K562 (cell line): ENCODE measurements around the gene JUP. TPM values are rescaled to one million over a fixed set of nuclear protein-coding genes. Genes with fewer than 3 reads are reported as not detected.
A peak's percentile ranks its signal among the peaks of the same experiment; 100 is the strongest.

Experiments
- ATAC-seq: fragments of 200-7000 bp; cut with Tn5 transposase; 3 replicates; pipeline ENCODE4 v1.9.1; 2020; ENCODE audit warnings: moderate library complexity
- BruUV-seq: library from RNA; stranded (reverse); fragments of 400-500 nt; replicated peaks from 2 replicates; lab custom pipeline; 2021; lab: Mats Ljungman, UMichigan
- CTCF ChIA-PET: fragments of 300-600 bp; formaldehyde crosslinking; extraction: SDS; loops from one replicate; lab custom pipeline; 2021; ENCODE audit warnings: low intra/inter-chr PET ratio; lab: Yijun Ruan, JAX
- POLR2A ChIA-PET: fragments of 300-600, 350-650 bp; sonication (Branson Sonifier 250); formaldehyde crosslinking; extraction: SDS; loops from one replicate; lab custom pipeline; 2021; ENCODE audit warnings: antibody characterized with exemption, inconsistent platforms; lab: Yijun Ruan, JAX
- DNase-seq, 4 experiments: peaks; one replicate each; pipeline versions ENCODE4 v3.0.0 to v3.0.0-alpha.2; 2011 to 2018; ENCODE audit warnings: low spot score in 3 of 4, mixed read lengths in 3 of 4; ENCODE audit errors: extremely low read depth in 1 of 4
- FAIRE-seq: peaks from 2 replicates; lab custom pipeline; 2011; peaks lifted over from hg19 to GRCh38; lab: Jason Lieb, UNC
- H2AFZ ChIP-seq: 2 replicates; pipeline ENCODE4 v1.6.0; 2011; ENCODE audit warnings: low read depth, low read length, control low read depth, inconsistent platforms
- H3K27ac ChIP-seq: fragments of 200-600 bp; 3 replicates; pipeline ENCODE4 v1.8.0; 2011; ENCODE audit warnings: low read depth, mild to moderate bottlenecking, control low read depth, inconsistent platforms, low read length, moderate library complexity, mixed read lengths; ENCODE audit errors: extremely low read depth
- H3K27me3 ChIP-seq, 2 experiments: fragments of 300-600 bp in 1 of 2; 2 replicates in 1 of 2; 3 replicates in 1 of 2; pipeline versions ENCODE4 v1.6.0 to v1.8.0; 2011; ENCODE audit warnings: inconsistent platforms in 2 of 2, low read length in 2 of 2, mild to moderate bottlenecking in 1 of 2, mixed read lengths in 1 of 2, moderate library complexity in 1 of 2; ENCODE audit not compliant: control insufficient read depth in 2 of 2, insufficient read depth in 2 of 2
- H3K36me3 ChIP-seq: fragments of 300-600 bp; 3 replicates; pipeline ENCODE4 v1.8.0; 2011; ENCODE audit warnings: mild to moderate bottlenecking, low read length, inconsistent platforms; ENCODE audit not compliant: control insufficient read depth, insufficient read depth
- H3K4me1 ChIP-seq, 2 experiments: fragments of 200-600 bp in 1 of 2; replicated peaks in 1 of 2; 2 replicates in 1 of 2; 3 replicates in 1 of 2; pipeline versions ENCODE4 v1.5.1 to v1.8.0; 2011; ENCODE audit warnings: inconsistent platforms in 2 of 2, low read length in 2 of 2, mild to moderate bottlenecking in 1 of 2, mixed read lengths in 1 of 2, moderate library complexity in 1 of 2; ENCODE audit not compliant: control insufficient read depth in 2 of 2, insufficient read depth in 2 of 2
- H3K4me2 ChIP-seq: 2 replicates; pipeline ENCODE4 v1.6.1; 2011; ENCODE audit warnings: low read length, control low read depth, inconsistent platforms, mixed read lengths; ENCODE audit not compliant: insufficient read depth
- H3K4me3 ChIP-seq: fragments of 200-600 bp; sonication (generic), shearing (Covaris generic); 2 replicates; pipeline ENCODE4 v1.5.1; 2016; ENCODE audit warnings: control low read depth, inconsistent platforms
- H3K79me2 ChIP-seq: fragments of 200-600 bp; 3 replicates; pipeline ENCODE4 v1.8.0; 2011; ENCODE audit warnings: low read length, inconsistent platforms; ENCODE audit not compliant: control insufficient read depth, insufficient read depth
- H3K9ac ChIP-seq, 2 experiments: 2 replicates each; pipeline versions ENCODE4 v1.6.0 to v1.6.1; 2011; ENCODE audit warnings: low read depth in 2 of 2, low read length in 2 of 2, control low read depth in 1 of 2, inconsistent platforms in 1 of 2, mild to moderate bottlenecking in 1 of 2, mixed read lengths in 1 of 2; ENCODE audit not compliant: insufficient read depth in 1 of 2
- H3K9me1 ChIP-seq: one replicate; pipeline ENCODE4 v1.6.0; 2011; ENCODE audit warnings: inconsistent platforms, mild to moderate bottlenecking, low read length, moderate library complexity; ENCODE audit not compliant: control insufficient read depth, insufficient read depth
- H3K9me3 ChIP-seq: replicated peaks from 2 replicates; pipeline ENCODE4 v1.5.1; 2011; ENCODE audit warnings: low read depth, low read length, inconsistent platforms; ENCODE audit not compliant: control insufficient read depth, insufficient read depth
- H4K20me1 ChIP-seq: replicated peaks from 2 replicates; pipeline ENCODE4 v1.6.1; 2011; ENCODE audit warnings: low read length, inconsistent platforms, mixed read lengths; ENCODE audit not compliant: control insufficient read depth, insufficient read depth
- ARID1B ChIP-seq: fragments of 450-650 bp; IDR thresholded peaks from 2 replicates; pipeline ENCODE4 v1.6.1; 2016; ENCODE audit warnings: antibody characterized with exemption, mild to moderate bottlenecking, inconsistent platforms
- BACH1 ChIP-seq: fragments of 200-800 bp; sonication (Bioruptor generic); IDR thresholded peaks from 2 replicates; pipeline ENCODE4 v1.6.1; 2016; ENCODE audit warnings: missing genetic modification characterization, missing compliant biosample characterization
- CSDE1 ChIP-seq, 2 experiments: fragments of 450-650 bp; IDR thresholded peaks; 2 replicates each; pipeline ENCODE4 v1.6.1; 2016; ENCODE audit warnings: mild to moderate bottlenecking in 1 of 2
- KDM1A ChIP-seq, 2 experiments: fragments of 450-650 bp; IDR thresholded peaks; 2 replicates each; pipeline ENCODE4 v1.6.1; 2016; ENCODE audit warnings: mild to moderate bottlenecking in 2 of 2
- MAFF ChIP-seq: IDR thresholded peaks from 2 replicates; pipeline ENCODE4 v1.6.1; 2012; ENCODE audit warnings: low read length, improper control_type of control experiment
- MAFG ChIP-seq: fragments of 450-650 bp; conservative IDR thresholded peaks from 2 replicates; pipeline ENCODE4 v1.6.1; 2016; ENCODE audit warnings: missing genetic modification characterization, missing compliant biosample characterization
- MCM2 ChIP-seq: fragments of 450-650 bp; IDR thresholded peaks from 2 replicates; pipeline ENCODE4 v1.6.1; 2017; ENCODE audit warnings: low read depth, mild to moderate bottlenecking
- MIER1 ChIP-seq: fragments of 450-650 bp; IDR thresholded peaks from 2 replicates; pipeline ENCODE4 v1.6.1; 2016; ENCODE audit warnings: antibody characterized with exemption, mild to moderate bottlenecking, low read depth
- NFE2L1 ChIP-seq: fragments of 450-650 bp; IDR thresholded peaks from 2 replicates; pipeline ENCODE4 v1.6.1; 2016; ENCODE audit warnings: missing genetic modification characterization, low read depth, mild to moderate bottlenecking, missing compliant biosample characterization, moderate library complexity, borderline replicate concordance
- NFRKB ChIP-seq: fragments of 450-650 bp; IDR thresholded peaks from 2 replicates; pipeline ENCODE4 v1.6.1; 2016; ENCODE audit warnings: low read depth
- PHF21A ChIP-seq: fragments of 450-650 bp; IDR thresholded peaks from 2 replicates; pipeline ENCODE4 v1.6.1; 2017; ENCODE audit warnings: low read depth, borderline replicate concordance
- POLR3G ChIP-seq: IDR thresholded peaks from 2 replicates; pipeline ENCODE4 v1.6.1; 2011; ENCODE audit not compliant: insufficient read length, insufficient replicate concordance; ENCODE audit errors: extremely low read depth
- ZNF263 ChIP-seq: sonication (generic); formaldehyde crosslinking; IDR thresholded peaks from 2 replicates; pipeline ENCODE4 v1.8.0; 2022; ENCODE audit warnings: mild to moderate bottlenecking, missing genetic modification reagents, borderline replicate concordance
- ZNF316 ChIP-seq: fragments of 450-650 bp; IDR thresholded peaks from 2 replicates; pipeline ENCODE4 v1.6.1; 2016
- WGBS: fragments of 100-300 bp; shearing (Covaris generic); methylation state at CpG from one replicate; pipeline ENCODE4 v1.1.6; 2016; ENCODE audit warnings: low coverage, mixed read lengths; ENCODE audit not compliant: insufficient coverage; ENCODE audit errors: missing lambda C conversion rate; 5-methylcytosine and 5-hydroxymethylcytosine counted together
- in situ Hi-C: fragments of 300-500 bp; cut with MboI; formaldehyde crosslinking; loops from 4 replicates; pipeline ENCODE4 v1.15.0; 2018; ENCODE audit warnings: inconsistent platforms, mixed read lengths
- intact Hi-C: fragments of 100-400 bp; cut with micrococcal nuclease; formaldehyde crosslinking; loops from 2 replicates; pipeline ENCODE4 v1.14.2; 2022
- polyA plus RNA-seq, 8 experiments: library from polyadenylated mRNA; depleted of rRNA in 4 of 8; stranded (reverse) in 5 of 8; unstranded in 3 of 8; fragments of >200 nt; fragmentation: Nextera tagmentation in 2 of 8; fragmentation: Illumina TruSeq in 1 of 8; extraction: Ambion mirVana in 2 of 8; extraction: Trizol in 1 of 8; gene quantifications; 2 replicates each; pipeline versions ENCODE4 v1.2.1 to v1.2.3, GENCODE V29; 2011 to 2014; ENCODE audit warnings: inconsistent platforms in 1 of 8, missing spikeins in 1 of 8
- total RNA-seq, 7 experiments: library from RNA; depleted of rRNA in 6 of 7; stranded (reverse); fragments of >200 nt in 6 of 7; fragmentation: Illumina TruSeq in 2 of 7; extraction: Trizol in 2 of 7; gene quantifications; 2 replicates each; pipeline versions ENCODE4 v1.2.1 to v1.2.3, GENCODE V29; 2011 to 2021; ENCODE audit warnings: low replicate concordance in 1 of 7
- TF ChIP-seq, protein P1 (sequence below): fragments of 250-450 bp; sonication (Bioruptor Pico); IDR thresholded peaks from 2 replicates; pipeline ENCODE4 v1.8.0; 2022; ENCODE audit warnings: inconsistent platforms, mild to moderate bottlenecking, moderate library complexity, borderline replicate concordance
- TF ChIP-seq, protein P2 (sequence below): fragments of 250-450 bp; sonication (Bioruptor Pico); IDR thresholded peaks from 2 replicates; pipeline ENCODE4 v1.5.1; 2021; ENCODE audit warnings: mild to moderate bottlenecking
- TF ChIP-seq, protein P3 (sequence below): fragments of 250-450 bp; sonication (Bioruptor Pico); IDR thresholded peaks from 2 replicates; pipeline ENCODE4 v1.8.0; 2022; ENCODE audit warnings: inconsistent platforms
- TF ChIP-seq, protein P4 (sequence below), 2 experiments: fragments of 450-650 bp; IDR thresholded peaks; 2 replicates each; pipeline ENCODE4 v1.6.1; 2016

Gene JUP
- total and polyA plus RNA-seq, 9 of the 15 experiments (the other 6 are each of a cell fraction or from before 2014, with no cell fraction given) = 6.4 to 177 (median 31.2) TPM

DNA sequence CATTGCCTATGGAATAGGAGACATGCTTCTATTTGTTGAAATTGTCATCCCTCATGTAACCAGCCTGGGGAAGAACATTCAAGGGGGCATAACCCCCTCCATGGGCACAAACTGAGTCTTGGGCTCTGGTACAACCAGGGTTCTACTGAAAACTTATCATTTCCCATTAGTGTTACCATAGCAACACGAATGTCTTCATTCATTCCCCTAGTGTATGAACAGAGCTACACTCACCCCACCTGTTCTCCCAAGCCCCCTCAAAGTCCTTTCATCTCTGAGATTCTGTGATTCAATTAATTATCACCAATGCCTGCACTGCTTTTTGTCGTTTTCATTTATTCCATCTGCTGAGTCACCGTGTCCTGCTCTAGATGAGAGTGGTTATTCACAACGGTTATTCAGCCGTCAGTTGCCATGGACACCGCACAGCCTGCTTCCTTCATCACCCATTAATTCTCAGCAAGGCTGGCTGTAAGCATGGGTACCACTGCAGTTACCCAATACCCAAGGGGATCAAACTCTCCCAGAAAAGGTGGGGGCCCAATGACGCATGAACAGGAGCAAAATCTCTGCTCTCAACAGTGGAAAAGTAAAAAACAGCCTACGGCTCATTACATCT lies 75.9 kb downstream of the JUP start:
- Histone ChIP-seq H3K79me2 (no peaks in the 10 kb centered on the region), H3K9me3 (no peaks in the 10 kb centered on the region), H4K20me1 (no peaks in the 10 kb centered on the region), H3K36me3 (no peaks in the 10 kb centered on the region), H3K9ac (no peak overlapping the region), H3K4me2 (no peak overlapping the region), H3K4me3 (no peak overlapping the region), H3K27me3 (peaks cover 8 to 14% of the 10 kb centered on the region in 2 experiments), H3K4me1 (no peaks in the 10 kb centered on the region; a peak in 3 of 5 replicates), H3K27ac (no peak overlapping the region), H3K9me1 (no peaks in the 10 kb centered on the region), H2AFZ (no peak overlapping the region)
- ChIA-PET CTCF (no interaction called here), POLR2A (interaction anchor here (1.0 to 12.4 kb wide), 3 partner anchors 13 to 20 kb away, joined by 3 to 174 read pairs (median 4); partner anchors contain the start of gene EIF1)
- WGBS = 6% methylated on average over 8 of the region's 8 CpGs
- intact Hi-C loops = no loop called here
- in situ Hi-C loops = no loop called here
- no TSS peak for BruUV-seq
- ATAC-seq (no peak), DNase-seq (peak in 1 of 4 experiments; percentile 36), FAIRE-seq (peak; percentile 56)
- TF ChIP-seq POLR3G = no peak
- no peak for TF ChIP-seq MCM2
- TF ChIP-seq BACH1 (tag) = 0 out of 2 replicates have a peak, but pooled peaks have one; percentile 20
- TF ChIP-seq PHF21A = no peak
- TF ChIP-seq CSDE1 (IDR thresholded peaks at IDR 0.05) = peak in 1 of 2 experiments; percentile 39; a peak in 1 of 4 replicates
- TF ChIP-seq NFRKB = no peak
- TF ChIP-seq MAFG (tag) = peak; percentile 87
- TF ChIP-seq, protein P1, sequence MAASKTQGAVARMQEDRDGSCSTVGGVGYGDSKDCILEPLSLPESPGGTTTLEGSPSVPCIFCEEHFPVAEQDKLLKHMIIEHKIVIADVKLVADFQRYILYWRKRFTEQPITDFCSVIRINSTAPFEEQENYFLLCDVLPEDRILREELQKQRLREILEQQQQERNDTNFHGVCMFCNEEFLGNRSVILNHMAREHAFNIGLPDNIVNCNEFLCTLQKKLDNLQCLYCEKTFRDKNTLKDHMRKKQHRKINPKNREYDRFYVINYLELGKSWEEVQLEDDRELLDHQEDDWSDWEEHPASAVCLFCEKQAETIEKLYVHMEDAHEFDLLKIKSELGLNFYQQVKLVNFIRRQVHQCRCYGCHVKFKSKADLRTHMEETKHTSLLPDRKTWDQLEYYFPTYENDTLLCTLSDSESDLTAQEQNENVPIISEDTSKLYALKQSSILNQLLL (CRISPR knock-in tag) = no peak
- TF ChIP-seq ZNF263 = no peak
- TF ChIP-seq, protein P2, sequence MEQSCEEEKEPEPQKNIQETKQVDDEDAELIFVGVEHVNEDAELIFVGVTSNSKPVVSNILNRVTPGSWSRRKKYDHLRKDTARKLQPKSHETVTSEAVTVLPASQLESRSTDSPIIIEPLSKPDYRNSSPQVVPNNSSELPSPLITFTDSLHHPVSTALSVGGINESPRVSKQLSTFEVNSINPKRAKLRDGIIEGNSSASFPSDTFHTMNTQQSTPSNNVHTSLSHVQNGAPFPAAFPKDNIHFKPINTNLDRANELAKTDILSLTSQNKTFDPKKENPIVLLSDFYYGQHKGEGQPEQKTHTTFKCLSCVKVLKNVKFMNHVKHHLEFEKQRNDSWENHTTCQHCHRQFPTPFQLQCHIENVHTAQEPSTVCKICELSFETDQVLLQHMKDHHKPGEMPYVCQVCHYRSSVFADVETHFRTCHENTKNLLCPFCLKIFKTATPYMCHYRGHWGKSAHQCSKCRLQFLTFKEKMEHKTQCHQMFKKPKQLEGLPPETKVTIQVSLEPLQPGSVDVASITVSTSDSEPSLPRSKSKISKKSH (CRISPR knock-in tag) = no peak
- TF ChIP-seq, protein P3, sequence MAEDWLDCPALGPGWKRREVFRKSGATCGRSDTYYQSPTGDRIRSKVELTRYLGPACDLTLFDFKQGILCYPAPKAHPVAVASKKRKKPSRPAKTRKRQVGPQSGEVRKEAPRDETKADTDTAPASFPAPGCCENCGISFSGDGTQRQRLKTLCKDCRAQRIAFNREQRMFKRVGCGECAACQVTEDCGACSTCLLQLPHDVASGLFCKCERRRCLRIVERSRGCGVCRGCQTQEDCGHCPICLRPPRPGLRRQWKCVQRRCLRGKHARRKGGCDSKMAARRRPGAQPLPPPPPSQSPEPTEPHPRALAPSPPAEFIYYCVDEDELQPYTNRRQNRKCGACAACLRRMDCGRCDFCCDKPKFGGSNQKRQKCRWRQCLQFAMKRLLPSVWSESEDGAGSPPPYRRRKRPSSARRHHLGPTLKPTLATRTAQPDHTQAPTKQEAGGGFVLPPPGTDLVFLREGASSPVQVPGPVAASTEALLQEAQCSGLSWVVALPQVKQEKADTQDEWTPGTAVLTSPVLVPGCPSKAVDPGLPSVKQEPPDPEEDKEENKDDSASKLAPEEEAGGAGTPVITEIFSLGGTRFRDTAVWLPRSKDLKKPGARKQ (CRISPR knock-in tag) = no peak
- TF ChIP-seq ARID1B = no peak
- peak; percentile 58 for TF ChIP-seq MAFF
- TF ChIP-seq, protein P4, sequence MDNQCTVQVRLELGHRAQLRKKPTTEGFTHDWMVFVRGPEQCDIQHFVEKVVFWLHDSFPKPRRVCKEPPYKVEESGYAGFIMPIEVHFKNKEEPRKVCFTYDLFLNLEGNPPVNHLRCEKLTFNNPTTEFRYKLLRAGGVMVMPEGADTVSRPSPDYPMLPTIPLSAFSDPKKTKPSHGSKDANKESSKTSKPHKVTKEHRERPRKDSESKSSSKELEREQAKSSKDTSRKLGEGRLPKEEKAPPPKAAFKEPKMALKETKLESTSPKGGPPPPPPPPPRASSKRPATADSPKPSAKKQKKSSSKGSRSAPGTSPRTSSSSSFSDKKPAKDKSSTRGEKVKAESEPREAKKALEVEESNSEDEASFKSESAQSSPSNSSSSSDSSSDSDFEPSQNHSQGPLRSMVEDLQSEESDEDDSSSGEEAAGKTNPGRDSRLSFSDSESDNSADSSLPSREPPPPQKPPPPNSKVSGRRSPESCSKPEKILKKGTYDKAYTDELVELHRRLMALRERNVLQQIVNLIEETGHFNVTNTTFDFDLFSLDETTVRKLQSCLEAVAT (IDR thresholded peaks at IDR 0.05) = no peak
- peak; percentile 56 for TF ChIP-seq NFE2L1 (tag)
- TF ChIP-seq KDM1A (IDR thresholded peaks at IDR 0.05) = peak; percentile 48
- peak; percentile 77 for TF ChIP-seq ZNF316
- no peak for TF ChIP-seq MIER1
